Nephron progenitor cell (in vitro differentiated cells): ENCODE measurements around the gene STARD8.
A peak's percentile ranks its signal among the peaks of the same experiment; 100 is the strongest.

Experiments
- DNase-seq: peaks from one replicate; pipeline ENCODE4 v3.0.0; 2021
- H3K27ac Mint-ChIP-seq: 2 replicates; pipeline ENCODE4 v1.8.0; 2021; ENCODE audit warnings: mild to moderate bottlenecking, moderate library complexity, mixed read lengths
- H3K27me3 Mint-ChIP-seq: 2 replicates; pipeline ENCODE4 v1.8.0; 2021; ENCODE audit warnings: mild to moderate bottlenecking, low read depth, mixed read lengths; ENCODE audit not compliant: poor library complexity
- H3K36me3 Mint-ChIP-seq: 2 replicates; pipeline ENCODE4 v1.8.0; 2021; ENCODE audit warnings: low read depth, mixed read lengths
- H3K4me1 Mint-ChIP-seq: 2 replicates; pipeline ENCODE4 v1.8.0; 2021; ENCODE audit warnings: mixed read lengths
- H3K4me3 Mint-ChIP-seq: 2 replicates; pipeline ENCODE4 v1.8.0; 2021; ENCODE audit warnings: mild to moderate bottlenecking, moderate library complexity, mixed read lengths
- H3K9me3 Mint-ChIP-seq: 2 replicates; pipeline ENCODE4 v1.8.0; 2021; ENCODE audit warnings: mild to moderate bottlenecking, moderate library complexity, mixed read lengths
- CTCF ChIP-seq: fragments of 200-600 bp; sonication (generic); IDR thresholded peaks from 2 replicates; pipeline ENCODE4 v1.5.0; 2021; ENCODE audit warnings: antibody characterized with exemption

STARD8 gene

GRCh38 chrX:68646421-68646820, 1.0 kb upstream of the STARD8 start:
- no peak overlapping the region for H3K4me3 Mint-ChIP-seq
- no peak overlapping the region for H3K27ac Mint-ChIP-seq
- peaks cover 15% of the 10 kb centered on the region for H3K9me3 Mint-ChIP-seq
- H3K36me3 Mint-ChIP-seq, result no peaks in the 10 kb centered on the region
- no peak for DNase-seq
- peaks cover 16% of the 10 kb centered on the region for H3K4me1 Mint-ChIP-seq
- no peaks in the 10 kb centered on the region for H3K27me3 Mint-ChIP-seq
- TF ChIP-seq CTCF, result no peak

GRCh38 chrX:68648960-68649359, 1.5 kb downstream of the STARD8 start:
- Mint-ChIP-seq H3K36me3 (no peaks in the 10 kb centered on the region), H3K4me3 (peak overlapping the region; percentile 40), H3K27ac (no peak overlapping the region), H3K9me3 (peaks cover 22% of the 10 kb centered on the region), H3K27me3 (no peaks in the 10 kb centered on the region), H3K4me1 (peaks cover 24% of the 10 kb centered on the region)
- no peak for TF ChIP-seq CTCF
- no peak for DNase-seq

GRCh38 chrX:68650491-68650890, 3.0 kb downstream of the STARD8 start:
- Mint-ChIP-seq H3K36me3 (no peaks in the 10 kb centered on the region), H3K4me3 (no peak overlapping the region), H3K27ac (no peak overlapping the region), H3K27me3 (no peaks in the 10 kb centered on the region), H3K9me3 (peaks cover 25% of the 10 kb centered on the region), H3K4me1 (peaks cover 24% of the 10 kb centered on the region)
- TF ChIP-seq CTCF, result no peak
- DNase-seq, result no peak

GRCh38 chrX:68651110-68651509, 3.6 kb downstream of the STARD8 start:
- Mint-ChIP-seq H3K4me3 (no peak overlapping the region), H3K27ac (no peak overlapping the region), H3K27me3 (no peaks in the 10 kb centered on the region), H3K4me1 (peaks cover 20% of the 10 kb centered on the region), H3K9me3 (peaks cover 23% of the 10 kb centered on the region), H3K36me3 (no peaks in the 10 kb centered on the region)
- DNase-seq, result no peak
- TF ChIP-seq CTCF, result no peak

- H3K27me3 Mint-ChIP-seq, result peaks cover under 1% of the 10 kb centered on the region
- H3K36me3 Mint-ChIP-seq, result no peaks in the 10 kb centered on the region
Measured at GRCh38 chrX:68652326-68653170, 5.1 kb downstream of the STARD8 start.

More at GRCh38 chrX:68652326-68653170, 5.1 kb downstream of the STARD8 start:
- no peak overlapping the region for H3K4me3 Mint-ChIP-seq
- no peak for TF ChIP-seq CTCF
- peaks cover 24% of the 10 kb centered on the region for H3K9me3 Mint-ChIP-seq
- H3K27ac Mint-ChIP-seq, result no peak overlapping the region
- peaks cover 21% of the 10 kb centered on the region for H3K4me1 Mint-ChIP-seq
- DNase-seq, result no peak
